Myometrial cell (primary cell): Measurements from ENCODE around the gene NSDHL. TPM values are rescaled to one million over a fixed set of nuclear protein-coding genes. Genes with fewer than 3 reads are reported as not detected.

Source experiments
- total RNA-seq: library from RNA; depleted of rRNA; stranded (reverse); fragments of >200 nt; gene quantifications from 2 replicates; pipeline ENCODE4 v1.2.3, GENCODE V29; 2015

Gene NSDHL
- 58.7 and 72.1 TPM in 2 replicates for total RNA-seq

DNA sequence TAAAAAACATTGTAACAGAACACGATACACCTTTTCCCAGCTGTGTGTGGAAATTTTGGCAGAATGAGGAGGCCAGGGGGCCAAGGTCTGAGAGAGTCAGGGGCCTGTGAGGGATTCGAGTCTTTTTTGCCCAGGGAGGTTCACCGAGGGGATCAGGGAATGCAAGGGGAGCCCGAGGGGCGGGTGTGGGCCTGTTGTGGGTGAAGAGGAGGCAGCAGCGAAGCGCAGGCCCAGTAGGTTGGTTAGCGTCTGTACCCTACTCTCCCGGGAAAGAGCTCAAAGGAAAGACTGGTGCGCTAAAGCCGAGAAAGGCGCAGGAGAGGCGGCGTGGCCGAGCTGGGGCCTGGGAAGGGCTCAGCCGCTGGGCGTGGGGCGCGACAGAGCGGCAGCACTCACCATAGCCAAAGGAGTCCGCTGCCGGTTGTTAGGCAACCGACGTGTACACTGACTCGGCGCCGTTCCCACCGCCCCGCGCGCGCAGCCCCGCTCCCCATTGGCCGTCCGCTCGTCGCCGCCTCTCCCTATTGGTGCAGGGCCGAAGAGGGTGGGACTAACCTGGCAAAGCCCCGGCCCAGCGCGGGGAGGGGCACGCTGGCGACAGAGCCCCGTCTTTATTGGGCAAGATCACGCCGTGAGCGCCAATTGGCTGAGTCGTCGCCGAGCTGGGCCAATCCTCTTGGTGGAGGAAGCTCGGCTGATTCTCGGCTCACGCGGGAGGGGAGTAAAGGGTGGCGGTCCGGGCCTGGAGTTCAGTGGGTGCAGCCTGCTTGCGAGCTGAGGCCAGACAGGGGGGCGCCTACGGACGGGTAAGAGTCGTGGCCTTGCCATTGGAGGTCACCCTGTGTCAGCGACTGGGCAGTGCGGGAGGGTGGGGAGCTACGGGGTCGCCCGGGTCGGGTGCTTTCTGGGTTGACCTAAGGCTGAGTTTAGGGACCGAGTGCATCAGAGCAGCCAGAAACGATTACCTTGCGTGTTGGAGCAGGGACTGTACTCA, at the start of gene NSDHL, which contains the start of gene CETN2:
TSS of gene NSDHL (plus strand) at position 752 of the 994 bp plus-strand sequence. CDS start 15,262 bp downstream, outside the sequence.
TSS of gene CETN2 (minus strand) at position 446 of the 994 bp plus-strand sequence. CDS start at position 399, 47 bp downstream.

DNA sequence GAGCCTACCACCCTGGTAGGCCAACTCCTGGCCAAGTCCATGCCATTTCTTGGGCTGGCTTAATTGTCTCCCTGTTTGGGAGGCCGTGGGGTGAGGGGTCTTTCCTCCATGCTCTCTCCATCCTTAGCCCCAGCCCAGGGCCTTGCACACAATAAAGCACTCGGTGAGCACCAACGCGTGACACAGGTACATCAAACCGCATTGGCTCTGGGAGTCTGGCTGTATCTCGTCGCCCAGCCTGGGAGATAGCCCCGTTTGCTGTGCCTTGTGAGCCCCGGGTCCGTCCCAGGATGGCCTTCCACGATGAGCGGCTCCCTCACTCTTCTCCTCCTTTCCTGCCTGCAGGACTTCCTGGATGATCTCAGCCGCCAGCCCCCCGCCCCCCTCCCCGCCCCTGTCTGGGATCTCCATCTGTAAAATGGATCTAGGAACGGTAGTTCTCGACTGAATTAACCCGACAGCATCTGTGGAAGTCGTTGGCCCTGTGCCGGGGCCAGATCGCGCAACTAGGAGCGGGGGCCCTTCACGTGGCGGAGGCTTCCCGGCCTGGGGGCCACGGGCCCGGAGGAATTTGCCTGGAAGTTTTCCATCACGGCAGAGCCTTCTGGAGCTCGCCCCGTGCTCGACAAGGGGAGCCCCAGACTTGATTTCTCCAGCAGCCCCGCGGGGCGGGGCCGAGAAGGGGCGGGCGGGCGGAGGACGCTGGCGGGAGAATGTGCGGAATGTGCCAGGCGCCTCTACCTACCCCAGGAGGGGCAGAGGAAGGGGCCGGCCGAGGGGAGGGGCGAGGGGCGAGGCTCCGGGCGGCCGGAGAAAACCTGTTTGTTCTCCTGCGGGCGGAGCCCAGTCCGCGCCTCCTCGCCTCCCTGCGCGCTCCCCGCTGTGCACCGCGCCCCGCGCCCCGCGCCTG, 66.6 kb downstream of the NSDHL start, which contains the start of gene ZNF185:
TSS of gene ZNF185 (plus strand) at position 846 of the 910 bp plus-strand sequence. CDS start 16,423 bp downstream, outside the sequence.

Other genes starting within 250 kb of the NSDHL start
- gene GABRQ, start 193.2 kb upstream of the NSDHL start, total RNA-seq, result 0.29 and 0.53 TPM in 2 replicates
- gene MAGEA3, start 132.3 kb upstream of the NSDHL start, total RNA-seq, result not detected in 2 replicates
- not detected in 2 replicates for gene CSAG2, start 121.8 kb upstream of the NSDHL start, total RNA-seq
- gene MAGEA2B, start 116.4 kb upstream of the NSDHL start, total RNA-seq, result not detected in 2 replicates
- not detected in 2 replicates for gene CSAG1, start 97.3 kb upstream of the NSDHL start, total RNA-seq
- not detected in 2 replicates for gene MAGEA12, start 97.3 kb upstream of the NSDHL start, total RNA-seq
- gene MAGEA2, start 77.2 kb upstream of the NSDHL start, total RNA-seq, result not detected in 2 replicates
- not detected in 2 replicates for gene CSAG3, start 71.8 kb upstream of the NSDHL start, total RNA-seq
- not detected in 2 replicates for gene MAGEA6, start 61.4 kb upstream of the NSDHL start, total RNA-seq
- gene CETN2, start 306 bp upstream of the NSDHL start, total RNA-seq, result 60.0 and 68.2 TPM in 2 replicates
- 2.5 and 3.2 TPM in 2 replicates for gene ZNF185, start 67.0 kb downstream of the NSDHL start, total RNA-seq
- gene PNMA5, start 163.1 kb downstream of the NSDHL start, total RNA-seq, result not detected in 2 replicates
- gene PNMA3, start 225.4 kb downstream of the NSDHL start, total RNA-seq, result not detected in 2 replicates
- gene PNMA6A, start 241.4 kb downstream of the NSDHL start, total RNA-seq, result 2.3 TPM in 2 replicates